ENCODE measurements around the gene LRRC8B.

LRRC8B gene

GRCh38 chr1:89524369-89525168 lies at the start of gene LRRC8B:
TSS of gene LRRC8B (plus strand) at chr1:89524829. CDS start at chr1:89582651, 57,822 bp downstream.
- no peak for TF ChIP-seq RAD21 (IDR thresholded peaks at IDR 0.05; ENCODE audit: low read depth)
- peak; percentile 90 for TF ChIP-seq EGR1 (IDR thresholded peaks at IDR 0.05)
- no peak for TF ChIP-seq CEBPB (IDR thresholded peaks at IDR 0.05)
- TF ChIP-seq, protein P1, sequence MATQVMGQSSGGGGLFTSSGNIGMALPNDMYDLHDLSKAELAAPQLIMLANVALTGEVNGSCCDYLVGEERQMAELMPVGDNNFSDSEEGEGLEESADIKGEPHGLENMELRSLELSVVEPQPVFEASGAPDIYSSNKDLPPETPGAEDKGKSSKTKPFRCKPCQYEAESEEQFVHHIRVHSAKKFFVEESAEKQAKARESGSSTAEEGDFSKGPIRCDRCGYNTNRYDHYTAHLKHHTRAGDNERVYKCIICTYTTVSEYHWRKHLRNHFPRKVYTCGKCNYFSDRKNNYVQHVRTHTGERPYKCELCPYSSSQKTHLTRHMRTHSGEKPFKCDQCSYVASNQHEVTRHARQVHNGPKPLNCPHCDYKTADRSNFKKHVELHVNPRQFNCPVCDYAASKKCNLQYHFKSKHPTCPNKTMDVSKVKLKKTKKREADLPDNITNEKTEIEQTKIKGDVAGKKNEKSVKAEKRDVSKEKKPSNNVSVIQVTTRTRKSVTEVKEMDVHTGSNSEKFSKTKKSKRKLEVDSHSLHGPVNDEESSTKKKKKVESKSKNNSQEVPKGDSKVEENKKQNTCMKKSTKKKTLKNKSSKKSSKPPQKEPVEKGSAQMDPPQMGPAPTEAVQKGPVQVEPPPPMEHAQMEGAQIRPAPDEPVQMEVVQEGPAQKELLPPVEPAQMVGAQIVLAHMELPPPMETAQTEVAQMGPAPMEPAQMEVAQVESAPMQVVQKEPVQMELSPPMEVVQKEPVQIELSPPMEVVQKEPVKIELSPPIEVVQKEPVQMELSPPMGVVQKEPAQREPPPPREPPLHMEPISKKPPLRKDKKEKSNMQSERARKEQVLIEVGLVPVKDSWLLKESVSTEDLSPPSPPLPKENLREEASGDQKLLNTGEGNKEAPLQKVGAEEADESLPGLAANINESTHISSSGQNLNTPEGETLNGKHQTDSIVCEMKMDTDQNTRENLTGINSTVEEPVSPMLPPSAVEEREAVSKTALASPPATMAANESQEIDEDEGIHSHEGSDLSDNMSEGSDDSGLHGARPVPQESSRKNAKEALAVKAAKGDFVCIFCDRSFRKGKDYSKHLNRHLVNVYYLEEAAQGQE (IDR thresholded peaks at IDR 0.05; ENCODE audit: low read depth) = 0 out of 2 replicates have a peak, but pooled peaks have one; percentile 12
- no peak for TF ChIP-seq FOXM1 (IDR thresholded peaks at IDR 0.05; ENCODE audit: borderline replicate concordance, low read depth)
- TF ChIP-seq, protein P2, sequence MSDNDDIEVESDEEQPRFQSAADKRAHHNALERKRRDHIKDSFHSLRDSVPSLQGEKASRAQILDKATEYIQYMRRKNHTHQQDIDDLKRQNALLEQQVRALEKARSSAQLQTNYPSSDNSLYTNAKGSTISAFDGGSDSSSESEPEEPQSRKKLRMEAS (IDR thresholded peaks at IDR 0.05) = peak; percentile 79
- no peak for TF ChIP-seq NFIC (IDR thresholded peaks at IDR 0.05)
- peak; percentile 55; the same call in 1 of the 2 replicates for TF ChIP-seq ZBTB7A (IDR thresholded peaks at IDR 0.05; ENCODE audit: low read depth)
- 0 out of 2 replicates have a peak, but pooled peaks have one; percentile 3 for TF ChIP-seq TEAD4 (IDR thresholded peaks at IDR 0.05)
- TF ChIP-seq EP300 (IDR thresholded peaks at IDR 0.05; ENCODE audit: borderline replicate concordance) = 0 out of 2 replicates have a peak, but pooled peaks have one; percentile 9
- TF ChIP-seq, protein P3, sequence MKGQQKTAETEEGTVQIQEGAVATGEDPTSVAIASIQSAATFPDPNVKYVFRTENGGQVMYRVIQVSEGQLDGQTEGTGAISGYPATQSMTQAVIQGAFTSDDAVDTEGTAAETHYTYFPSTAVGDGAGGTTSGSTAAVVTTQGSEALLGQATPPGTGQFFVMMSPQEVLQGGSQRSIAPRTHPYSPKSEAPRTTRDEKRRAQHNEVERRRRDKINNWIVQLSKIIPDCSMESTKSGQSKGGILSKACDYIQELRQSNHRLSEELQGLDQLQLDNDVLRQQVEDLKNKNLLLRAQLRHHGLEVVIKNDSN (IDR thresholded peaks at IDR 0.05) = peak; percentile 18; the same call in 1 of the 2 replicates
- peak; percentile 48; the same call in 1 of the 2 replicates for TF ChIP-seq TCF12 (IDR thresholded peaks at IDR 0.05; ENCODE audit: low read depth)
- TF ChIP-seq CREB1 (IDR thresholded peaks at IDR 0.05; ENCODE audit: low read depth) = no peak
- TF ChIP-seq TAF1 (IDR thresholded peaks at IDR 0.05; ENCODE audit: low read depth) = peak; percentile 50
- peak; percentile 51; the same call in 1 of the 2 replicates for TF ChIP-seq YY1 (IDR thresholded peaks at IDR 0.05; ENCODE audit: low read depth)

- TF ChIP-seq, protein P2 (IDR thresholded peaks at IDR 0.05) = no peak
- TF ChIP-seq CEBPB (IDR thresholded peaks at IDR 0.05) (no peak), YY1 (IDR thresholded peaks at IDR 0.05; ENCODE audit: low read depth) (no peak), ZBTB7A (IDR thresholded peaks at IDR 0.05; ENCODE audit: low read depth) (no peak), FOXM1 (IDR thresholded peaks at IDR 0.05; ENCODE audit: borderline replicate concordance, low read depth) (no peak), RAD21 (IDR thresholded peaks at IDR 0.05; ENCODE audit: low read depth) (no peak), EGR1 (IDR thresholded peaks at IDR 0.05) (no peak), NFIC (IDR thresholded peaks at IDR 0.05) (no peak), TEAD4 (IDR thresholded peaks at IDR 0.05) (no peak), TAF1 (IDR thresholded peaks at IDR 0.05; ENCODE audit: low read depth) (no peak), CREB1 (IDR thresholded peaks at IDR 0.05; ENCODE audit: low read depth) (no peak), TCF12 (IDR thresholded peaks at IDR 0.05; ENCODE audit: low read depth) (no peak), EP300 (IDR thresholded peaks at IDR 0.05; ENCODE audit: borderline replicate concordance) (no peak)
- TF ChIP-seq, protein P1 (IDR thresholded peaks at IDR 0.05; ENCODE audit: low read depth) = no peak
- TF ChIP-seq, protein P3 (IDR thresholded peaks at IDR 0.05) = no peak
Observed at GRCh38 chr1:89475269-89475668, 49.4 kb upstream of the LRRC8B start.

DNA sequence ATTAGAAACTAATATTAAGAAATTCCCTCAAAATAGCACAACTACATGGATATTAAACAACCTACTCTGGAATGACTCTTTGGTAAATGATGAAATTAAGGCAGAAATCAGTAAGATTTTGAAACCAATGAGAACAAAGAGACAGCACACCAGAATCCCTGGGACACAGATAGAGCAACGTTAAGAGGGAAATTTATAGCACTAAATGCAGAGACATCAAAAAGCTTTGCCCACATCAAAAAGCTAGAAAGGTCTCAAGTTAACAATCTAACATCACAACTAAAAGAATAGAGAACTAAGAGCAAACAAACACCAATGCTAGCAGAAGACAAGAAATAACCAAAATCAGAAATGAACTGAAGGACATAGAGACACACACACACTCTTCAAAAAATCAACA lies 48.6 kb upstream of the LRRC8B start:
- TF ChIP-seq, protein P3 (IDR thresholded peaks at IDR 0.05) = no peak
- TF ChIP-seq TAF1 (IDR thresholded peaks at IDR 0.05; ENCODE audit: low read depth) (no peak), TEAD4 (IDR thresholded peaks at IDR 0.05) (no peak), RAD21 (IDR thresholded peaks at IDR 0.05; ENCODE audit: low read depth) (no peak), EGR1 (IDR thresholded peaks at IDR 0.05) (no peak), YY1 (IDR thresholded peaks at IDR 0.05; ENCODE audit: low read depth) (no peak), FOXM1 (IDR thresholded peaks at IDR 0.05; ENCODE audit: borderline replicate concordance, low read depth) (no peak), ZBTB7A (IDR thresholded peaks at IDR 0.05; ENCODE audit: low read depth) (no peak), EP300 (IDR thresholded peaks at IDR 0.05; ENCODE audit: borderline replicate concordance) (no peak), TCF12 (IDR thresholded peaks at IDR 0.05; ENCODE audit: low read depth) (no peak), CEBPB (IDR thresholded peaks at IDR 0.05) (no peak), CREB1 (IDR thresholded peaks at IDR 0.05; ENCODE audit: low read depth) (no peak), NFIC (IDR thresholded peaks at IDR 0.05) (no peak)
- TF ChIP-seq, protein P2 (IDR thresholded peaks at IDR 0.05) = no peak
- TF ChIP-seq, protein P1 (IDR thresholded peaks at IDR 0.05; ENCODE audit: low read depth) = no peak
